Loucy (cell line): Measurements from ENCODE around the gene STIM1.
"Not testable (repeated sequence)": the region's sequence is repeated elsewhere in the genome, so short reads cannot be mapped to it uniquely, and the experiment has no call there.

ENCODE experiments used
- EZH2phosphoT487 ChIP-seq: fragments of 200-600 bp; IDR thresholded peaks from 2 replicates; pipeline ENCODE4 v1.6.1; 2018; ENCODE audit warnings: antibody characterized with exemption, mild to moderate bottlenecking, moderate library complexity, borderline replicate concordance
- TF ChIP-seq, protein P1 (sequence below): fragments of 200-600 bp; sonication (generic); conservative IDR thresholded peaks from 2 replicates; pipeline ENCODE4 v1.5.1; 2014; ENCODE audit warnings: mild to moderate bottlenecking, antibody characterized with exemption, low read length

DNA sequence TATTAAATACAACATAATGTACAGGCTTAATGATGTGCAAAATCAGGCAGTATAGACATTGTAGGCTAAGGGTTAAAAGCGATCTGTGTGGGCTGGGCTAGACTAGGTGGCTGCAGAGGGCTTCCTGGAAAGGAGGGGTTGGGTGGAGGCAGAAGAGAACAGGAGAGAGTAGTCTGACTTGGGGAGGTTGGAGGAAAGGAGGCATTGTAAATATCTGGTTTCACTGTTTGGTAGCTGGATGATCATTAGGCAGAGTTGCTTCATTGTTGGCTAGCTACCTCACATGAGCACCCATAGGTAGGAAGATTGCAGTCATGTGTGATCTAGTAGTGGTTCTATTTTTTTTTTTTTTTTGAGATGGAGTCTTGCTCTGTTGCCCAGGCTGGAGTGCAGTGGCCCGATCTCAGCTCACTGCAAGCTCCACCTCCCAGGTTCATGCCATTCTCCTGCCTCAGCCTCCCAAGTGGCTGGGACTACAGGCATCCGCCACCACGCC, 5.5 kb downstream of the STIM1 start:
- TF ChIP-seq, protein P1, sequence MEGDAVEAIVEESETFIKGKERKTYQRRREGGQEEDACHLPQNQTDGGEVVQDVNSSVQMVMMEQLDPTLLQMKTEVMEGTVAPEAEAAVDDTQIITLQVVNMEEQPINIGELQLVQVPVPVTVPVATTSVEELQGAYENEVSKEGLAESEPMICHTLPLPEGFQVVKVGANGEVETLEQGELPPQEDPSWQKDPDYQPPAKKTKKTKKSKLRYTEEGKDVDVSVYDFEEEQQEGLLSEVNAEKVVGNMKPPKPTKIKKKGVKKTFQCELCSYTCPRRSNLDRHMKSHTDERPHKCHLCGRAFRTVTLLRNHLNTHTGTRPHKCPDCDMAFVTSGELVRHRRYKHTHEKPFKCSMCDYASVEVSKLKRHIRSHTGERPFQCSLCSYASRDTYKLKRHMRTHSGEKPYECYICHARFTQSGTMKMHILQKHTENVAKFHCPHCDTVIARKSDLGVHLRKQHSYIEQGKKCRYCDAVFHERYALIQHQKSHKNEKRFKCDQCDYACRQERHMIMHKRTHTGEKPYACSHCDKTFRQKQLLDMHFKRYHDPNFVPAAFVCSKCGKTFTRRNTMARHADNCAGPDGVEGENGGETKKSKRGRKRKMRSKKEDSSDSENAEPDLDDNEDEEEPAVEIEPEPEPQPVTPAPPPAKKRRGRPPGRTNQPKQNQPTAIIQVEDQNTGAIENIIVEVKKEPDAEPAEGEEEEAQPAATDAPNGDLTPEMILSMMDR, result not testable (repeated sequence)
- TF ChIP-seq EZH2phosphoT487, result not testable (repeated sequence)
